ENCODE results near the gene CASQ2. TPM values are rescaled to one million over a fixed set of nuclear protein-coding genes. Genes with fewer than 3 reads are reported as not detected.

The CASQ2 gene
- total and polyA plus RNA-seq, 2 of the 13 experiments (the other 11 are each of a cell fraction or from before 2014, with no cell fraction given), result not detected

DNA sequence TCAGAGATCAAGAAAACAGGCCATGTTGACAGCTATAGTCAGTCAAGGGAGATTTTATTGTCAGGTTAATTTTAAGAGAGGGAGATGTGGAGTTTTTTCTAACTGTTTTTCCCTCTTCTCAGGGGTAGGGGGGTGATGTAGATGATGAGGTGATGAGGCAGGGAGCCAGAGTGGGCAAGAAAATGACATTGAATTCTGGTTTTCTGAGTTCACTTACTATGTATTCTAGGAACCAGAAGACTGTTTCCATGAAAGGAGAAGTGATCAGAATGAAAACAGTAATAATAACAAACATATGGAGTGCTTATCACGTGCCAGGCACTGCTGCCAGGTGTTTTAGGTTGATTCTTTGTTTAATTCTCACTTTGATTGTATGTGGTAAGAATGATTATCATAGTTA is 40.2 kb downstream of the CASQ2 start:
- Histone ChIP-seq H3K36me3 (replicated peaks in 1 of 2; ENCODE audit: control insufficient read depth in 1 of 2, insufficient read depth in 2 of 2, low read length in 2 of 2) (no peaks in the 10 kb centered on the region), H4K20me1 (ENCODE audit: insufficient read depth, low read length) (no peaks in the 10 kb centered on the region), H3K4me1 (ENCODE audit: insufficient read depth, low read length) (peaks cover 52% of the 10 kb centered on the region), H3K9ac (ENCODE audit: insufficient read depth, low read depth, low read length) (no peak overlapping the region), H3K79me2 (ENCODE audit: insufficient read depth, low read length) (no peaks in the 10 kb centered on the region), H3K4me3 (replicated peaks in 1 of 3; ENCODE audit: insufficient read depth in 1 of 3, low read depth in 2 of 3, low read length in 3 of 3) (no peak overlapping the region), H3K4me2 (ENCODE audit: low read depth, low read length) (peak overlapping the region; percentile 69), H3K27me3 (ENCODE audit: control insufficient read depth in 1 of 2, insufficient read depth in 2 of 2, low read length in 2 of 2) (no peaks in the 10 kb centered on the region), H3K9me3 (ENCODE audit: low read length) (no peaks in the 10 kb centered on the region), H2AFZ (ENCODE audit: low read length) (no peak overlapping the region), H3K27ac (ENCODE audit: extremely low read length, insufficient read depth, low read length) (no peak overlapping the region)
- TF ChIP-seq TCF7 (IDR thresholded peaks at IDR 0.05; ENCODE audit: low read depth), result no peak
- no peak for TF ChIP-seq ARNT2 (CRISPR knock-in tag; IDR thresholded peaks at IDR 0.05; ENCODE audit: low read depth)
- TF ChIP-seq, protein P1, sequence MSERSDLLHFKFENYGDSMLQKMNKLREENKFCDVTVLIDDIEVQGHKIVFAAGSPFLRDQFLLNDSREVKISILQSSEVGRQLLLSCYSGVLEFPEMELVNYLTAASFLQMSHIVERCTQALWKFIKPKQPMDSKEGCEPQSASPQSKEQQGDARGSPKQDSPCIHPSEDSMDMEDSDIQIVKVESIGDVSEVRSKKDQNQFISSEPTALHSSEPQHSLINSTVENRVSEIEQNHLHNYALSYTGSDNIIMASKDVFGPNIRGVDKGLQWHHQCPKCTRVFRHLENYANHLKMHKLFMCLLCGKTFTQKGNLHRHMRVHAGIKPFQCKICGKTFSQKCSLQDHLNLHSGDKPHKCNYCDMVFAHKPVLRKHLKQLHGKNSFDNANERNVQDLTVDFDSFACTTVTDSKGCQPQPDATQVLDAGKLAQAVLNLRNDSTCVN (CRISPR knock-in tag; IDR thresholded peaks at IDR 0.05; ENCODE audit: borderline replicate concordance), result no peak
- no peak for TF ChIP-seq SNRNP70 (IDR thresholded peaks at IDR 0.05; ENCODE audit: low read depth, low read length)
- TF ChIP-seq ZNF24 (IDR thresholded peaks at IDR 0.05), result no peak
- TF ChIP-seq, protein P2, sequence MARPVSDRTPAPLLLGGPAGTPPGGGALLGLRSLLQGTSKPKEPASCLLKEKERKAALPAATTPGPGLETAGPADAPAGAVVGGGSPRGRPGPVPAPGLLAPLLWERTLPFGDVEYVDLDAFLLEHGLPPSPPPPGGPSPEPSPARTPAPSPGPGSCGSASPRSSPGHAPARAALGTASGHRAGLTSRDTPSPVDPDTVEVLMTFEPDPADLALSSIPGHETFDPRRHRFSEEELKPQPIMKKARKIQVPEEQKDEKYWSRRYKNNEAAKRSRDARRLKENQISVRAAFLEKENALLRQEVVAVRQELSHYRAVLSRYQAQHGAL (CRISPR knock-in tag; IDR thresholded peaks at IDR 0.05; ENCODE audit: not compliant biosample characterization), result no peak
- TF ChIP-seq SRSF9 (IDR thresholded peaks at IDR 0.05; ENCODE audit: borderline replicate concordance, insufficient read depth, low read depth, low read length, poor library complexity, severe bottlenecking), result no peak
- TF ChIP-seq, protein P3, sequence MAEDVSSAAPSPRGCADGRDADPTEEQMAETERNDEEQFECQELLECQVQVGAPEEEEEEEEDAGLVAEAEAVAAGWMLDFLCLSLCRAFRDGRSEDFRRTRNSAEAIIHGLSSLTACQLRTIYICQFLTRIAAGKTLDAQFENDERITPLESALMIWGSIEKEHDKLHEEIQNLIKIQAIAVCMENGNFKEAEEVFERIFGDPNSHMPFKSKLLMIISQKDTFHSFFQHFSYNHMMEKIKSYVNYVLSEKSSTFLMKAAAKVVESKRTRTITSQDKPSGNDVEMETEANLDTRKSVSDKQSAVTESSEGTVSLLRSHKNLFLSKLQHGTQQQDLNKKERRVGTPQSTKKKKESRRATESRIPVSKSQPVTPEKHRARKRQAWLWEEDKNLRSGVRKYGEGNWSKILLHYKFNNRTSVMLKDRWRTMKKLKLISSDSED (CRISPR knock-in tag; IDR thresholded peaks at IDR 0.05), result no peak
- no peak for TF ChIP-seq SOX13 (IDR thresholded peaks at IDR 0.05)
- TF ChIP-seq SOX13 (CRISPR knock-in tag; conservative IDR thresholded peaks at IDR 0.05 in 1 of 2, IDR thresholded peaks at IDR 0.05 in 1 of 2), result no peak
- no peak for TF ChIP-seq SSRP1 (CRISPR knock-in tag; IDR thresholded peaks at IDR 0.05)
- TF ChIP-seq BCL6 (CRISPR knock-in tag; IDR thresholded peaks at IDR 0.05), result no peak
- ChIA-PET CTCF (ENCODE audit: low intra/inter-chr PET ratio, low total read pairs) (no interaction called here), POLR2A (interaction anchor here (1.1 kb wide), 1 partner anchor 17 kb away, joined by 4 read pairs; no protein-coding TSS in a partner anchor)
- DNase-seq (ENCODE audit: low spot score), result no peak
- BruUV-seq (replicated peaks), result no TSS peak
- in situ Hi-C loops (cut with HindIII; ENCODE audit: extremely low pct_ligation_motif_present, low pct_unique_long_range_greater_than_20kb), result no loop called here
- ATAC-seq, result no peak
- intact Hi-C loops (cut with micrococcal nuclease; ENCODE audit: unreplicated experiment), result no loop called here
- no peak for FAIRE-seq
- 36% methylated on average over 1 of the region's 1 CpG for WGBS (ENCODE audit: low lambda C conversion rate)
